Uterus (tissue), 4 donors: Measurements from ENCODE around the gene NXPE3. TPM values are rescaled to one million over a fixed set of nuclear protein-coding genes. Genes with fewer than 3 reads are reported as not detected.
A peak's percentile ranks its signal among the peaks of the same experiment; 100 is the strongest.

Source experiments
- DNase-seq, 2 donors: peaks; one replicate each; pipeline ENCODE4 v3.0.0-alpha.2; 2019 to 2020
- H3K27ac ChIP-seq, 2 donors: fragments of 200-600 bp; sonication (generic); 1 replicate in 1 of 2; 2 replicates in 1 of 2; pipeline ENCODE4 v1.5.1; 2016 to 2018
- H3K27me3 ChIP-seq, 2 donors: fragments of 200-600 bp; sonication (generic); one replicate each; pipeline ENCODE4 v1.5.1; 2018 to 2019; ENCODE audit warnings: control low read depth in 1 of 2
- H3K36me3 ChIP-seq, 2 donors: fragments of 200-600 bp; sonication (generic); one replicate each; pipeline ENCODE4 v1.5.1; 2019; ENCODE audit warnings: control low read depth in 1 of 2
- H3K4me1 ChIP-seq, 2 donors: fragments of 200-600 bp; sonication (generic); one replicate each; pipeline ENCODE4 v1.5.1; 2018 to 2019; ENCODE audit warnings: control low read depth in 1 of 2
- H3K4me3 ChIP-seq, 2 donors: fragments of 200-600 bp; sonication (generic); 1 replicate in 1 of 2; 2 replicates in 1 of 2; pipeline ENCODE4 v1.5.1; 2018 to 2019; ENCODE audit warnings: mild to moderate bottlenecking in 1 of 2
- H3K9me3 ChIP-seq, 2 donors: fragments of 200-600 bp; sonication (generic); one replicate each; pipeline ENCODE4 v1.5.1; 2019; ENCODE audit warnings: control low read depth in 1 of 2
- POLR2A ChIP-seq, 2 donors: fragments of 450-650 bp; IDR thresholded peaks; one replicate each; pipeline ENCODE4 v1.6.1; 2016; ENCODE audit warnings: antibody characterized with exemption in 2 of 2, mild to moderate bottlenecking in 1 of 2, moderate library complexity in 1 of 2
- intact Hi-C: fragments of 100-400 bp; cut with DNase I; formaldehyde crosslinking; loops from one replicate; pipeline ENCODE4 v1.15.1; 2023; ENCODE audit warnings: low total_unique reads
- total RNA-seq, 4 donors: library from RNA; depleted of rRNA in 3 of 4; stranded (reverse); fragments of >200 nt in 3 of 4; gene quantifications; one replicate each; pipeline versions ENCODE4 v1.1.0 to v1.2.4, GENCODE V29; 2014 to 2023
- TF ChIP-seq, protein P1 (sequence below), 4 experiments: fragments of 200-600 bp in 2 of 4; fragments of 450-650 bp in 2 of 4; sonication (generic) in 2 of 4; IDR thresholded peaks; one replicate each; pipeline ENCODE4 v1.5.1; 2016 to 2019; ENCODE audit warnings: antibody characterized with exemption in 4 of 4, mild to moderate bottlenecking in 2 of 4, moderate library complexity in 1 of 4
- donor health status: DM: yes; HTN: yes; CAD: no.

Gene NXPE3
- total RNA-seq, 4 donors from 2014 or later: 3.1 to 26.0 (median 10.3) TPM

DNA sequence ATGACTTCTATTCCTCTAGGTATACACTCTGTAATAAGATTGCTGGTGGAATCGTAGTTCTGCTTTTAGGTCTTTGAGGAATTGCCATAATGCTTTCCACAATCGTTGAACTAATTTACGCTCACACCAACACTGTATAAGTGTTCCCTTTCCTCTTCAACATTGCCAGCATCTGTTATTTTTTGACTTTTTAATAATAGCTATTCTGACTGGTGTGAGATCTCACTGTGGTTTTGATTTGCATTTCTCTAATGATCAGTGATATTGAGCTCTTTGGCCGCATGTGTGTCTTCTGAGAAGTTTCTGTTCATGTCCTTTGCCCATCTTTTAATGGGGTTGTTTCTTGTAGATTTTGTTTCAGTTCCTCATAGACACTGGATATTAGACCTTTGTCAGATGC, 12.8 kb downstream of the NXPE3 start:
- Histone ChIP-seq H3K27ac (no peak overlapping the region), H3K4me1 (no peaks in the 10 kb centered on the region), H3K36me3 (no peaks in the 10 kb centered on the region), H3K4me3 (no peak overlapping the region), H3K9me3 (no peaks in the 10 kb centered on the region), H3K27me3 (no peaks in the 10 kb centered on the region)
- no peak for DNase-seq
- TF ChIP-seq, protein P1, sequence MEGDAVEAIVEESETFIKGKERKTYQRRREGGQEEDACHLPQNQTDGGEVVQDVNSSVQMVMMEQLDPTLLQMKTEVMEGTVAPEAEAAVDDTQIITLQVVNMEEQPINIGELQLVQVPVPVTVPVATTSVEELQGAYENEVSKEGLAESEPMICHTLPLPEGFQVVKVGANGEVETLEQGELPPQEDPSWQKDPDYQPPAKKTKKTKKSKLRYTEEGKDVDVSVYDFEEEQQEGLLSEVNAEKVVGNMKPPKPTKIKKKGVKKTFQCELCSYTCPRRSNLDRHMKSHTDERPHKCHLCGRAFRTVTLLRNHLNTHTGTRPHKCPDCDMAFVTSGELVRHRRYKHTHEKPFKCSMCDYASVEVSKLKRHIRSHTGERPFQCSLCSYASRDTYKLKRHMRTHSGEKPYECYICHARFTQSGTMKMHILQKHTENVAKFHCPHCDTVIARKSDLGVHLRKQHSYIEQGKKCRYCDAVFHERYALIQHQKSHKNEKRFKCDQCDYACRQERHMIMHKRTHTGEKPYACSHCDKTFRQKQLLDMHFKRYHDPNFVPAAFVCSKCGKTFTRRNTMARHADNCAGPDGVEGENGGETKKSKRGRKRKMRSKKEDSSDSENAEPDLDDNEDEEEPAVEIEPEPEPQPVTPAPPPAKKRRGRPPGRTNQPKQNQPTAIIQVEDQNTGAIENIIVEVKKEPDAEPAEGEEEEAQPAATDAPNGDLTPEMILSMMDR (IDR thresholded peaks at IDR 0.05): no peak
- TF ChIP-seq POLR2A (IDR thresholded peaks at IDR 0.05): no peak
- intact Hi-C loops: no loop called here

DNA sequence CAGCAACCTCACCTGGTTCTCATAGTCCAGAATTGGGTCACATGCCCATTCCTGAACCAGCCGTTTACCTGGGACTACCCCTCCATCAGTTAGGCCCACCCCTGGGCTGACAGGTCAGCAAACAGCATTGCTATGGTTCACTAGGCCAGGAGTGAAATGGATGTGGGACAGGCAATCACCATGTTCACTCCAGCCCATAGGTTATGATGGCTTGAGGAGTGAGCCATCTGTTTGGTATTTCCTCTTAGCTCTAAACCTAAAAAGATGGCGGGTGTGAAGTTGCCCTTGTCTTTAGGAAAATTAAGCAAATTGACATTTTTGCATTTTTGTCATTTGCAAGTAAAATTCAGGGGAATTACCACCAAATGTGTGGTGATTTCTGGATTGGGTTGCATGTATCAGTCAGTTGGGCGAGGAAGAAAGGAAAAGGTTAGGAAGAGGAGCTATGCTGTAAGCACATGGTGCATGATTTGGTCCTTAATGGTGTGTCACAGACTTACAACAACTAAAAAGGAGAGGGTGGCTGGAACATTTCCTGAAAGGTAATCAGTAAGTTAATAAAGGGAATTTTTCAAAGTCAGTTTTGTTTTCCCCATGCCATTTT, 17.2 kb downstream of the NXPE3 start:
- Histone ChIP-seq H3K36me3 (no peaks in the 10 kb centered on the region), H3K4me3 (no peak overlapping the region), H3K4me1 (no peaks in the 10 kb centered on the region), H3K9me3 (no peaks in the 10 kb centered on the region), H3K27ac (no peak overlapping the region), H3K27me3 (no peaks in the 10 kb centered on the region)
- DNase-seq: no peak
- TF ChIP-seq POLR2A (IDR thresholded peaks at IDR 0.05): no peak
- TF ChIP-seq, protein P1 (IDR thresholded peaks at IDR 0.05): no peak
- intact Hi-C loops: no loop called here

DNA sequence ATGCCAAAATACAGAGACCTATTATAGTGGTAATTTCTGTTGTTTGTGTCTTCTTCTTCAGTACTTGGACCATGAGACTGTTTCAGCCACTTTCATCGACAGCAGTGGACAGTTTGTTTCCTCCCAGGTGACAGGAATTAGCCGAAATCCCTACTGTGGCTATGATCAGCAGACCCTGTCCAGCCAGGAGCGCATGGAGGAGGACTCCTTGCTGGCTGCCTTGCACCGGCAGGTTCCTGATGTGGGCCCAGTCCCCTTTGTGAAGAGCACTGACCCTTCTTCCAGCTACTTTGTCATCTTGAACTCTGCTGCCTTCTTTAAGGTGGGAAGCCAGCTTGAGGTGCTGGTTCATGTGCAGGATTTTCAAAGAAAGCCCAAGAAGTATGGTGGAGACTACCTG, 22.2 kb downstream of the NXPE3 start:
- no peaks in the 10 kb centered on the region for H3K4me1 ChIP-seq
- no peak overlapping the region for H3K27ac ChIP-seq
- intact Hi-C loops: loop anchor here (10.0 kb wide), 1 partner anchor 734 kb away; no protein-coding TSS in a partner anchor
- DNase-seq: no peak
- H3K27me3 ChIP-seq: no peaks in the 10 kb centered on the region
- no peaks in the 10 kb centered on the region for H3K36me3 ChIP-seq
- no peaks in the 10 kb centered on the region for H3K9me3 ChIP-seq
- TF ChIP-seq, protein P1 (IDR thresholded peaks at IDR 0.05): no peak
- no peak for TF ChIP-seq POLR2A (IDR thresholded peaks at IDR 0.05)
- H3K4me3 ChIP-seq: no peak overlapping the region

DNA sequence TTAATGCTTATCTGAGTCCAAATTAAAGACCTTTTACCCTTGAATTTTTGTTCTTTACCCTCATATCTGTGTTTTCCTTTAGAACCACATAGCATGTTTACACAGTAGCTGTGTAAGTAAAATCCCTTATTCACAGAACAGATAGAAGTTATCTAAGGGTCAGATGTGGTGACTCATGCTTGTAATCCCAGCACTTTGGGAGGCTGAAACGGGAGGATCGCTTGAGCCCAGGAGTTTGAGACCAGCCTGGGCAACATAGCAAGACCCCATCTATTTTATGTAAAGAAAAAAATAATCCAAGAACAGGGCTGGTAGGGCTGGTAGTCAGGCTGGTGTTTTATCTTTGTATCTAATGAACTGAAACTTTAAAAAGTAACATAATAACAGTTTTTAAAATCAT, 23.2 kb downstream of the NXPE3 start:
- Histone ChIP-seq H3K4me1 (no peaks in the 10 kb centered on the region), H3K36me3 (no peaks in the 10 kb centered on the region), H3K9me3 (no peaks in the 10 kb centered on the region), H3K27me3 (no peaks in the 10 kb centered on the region), H3K4me3 (no peak overlapping the region), H3K27ac (no peak overlapping the region)
- TF ChIP-seq, protein P1 (IDR thresholded peaks at IDR 0.05): no peak
- no peak for TF ChIP-seq POLR2A (IDR thresholded peaks at IDR 0.05)
- no peak for DNase-seq
- intact Hi-C loops: loop anchor here (10.0 kb wide), 1 partner anchor 733 kb away; no protein-coding TSS in a partner anchor

DNA sequence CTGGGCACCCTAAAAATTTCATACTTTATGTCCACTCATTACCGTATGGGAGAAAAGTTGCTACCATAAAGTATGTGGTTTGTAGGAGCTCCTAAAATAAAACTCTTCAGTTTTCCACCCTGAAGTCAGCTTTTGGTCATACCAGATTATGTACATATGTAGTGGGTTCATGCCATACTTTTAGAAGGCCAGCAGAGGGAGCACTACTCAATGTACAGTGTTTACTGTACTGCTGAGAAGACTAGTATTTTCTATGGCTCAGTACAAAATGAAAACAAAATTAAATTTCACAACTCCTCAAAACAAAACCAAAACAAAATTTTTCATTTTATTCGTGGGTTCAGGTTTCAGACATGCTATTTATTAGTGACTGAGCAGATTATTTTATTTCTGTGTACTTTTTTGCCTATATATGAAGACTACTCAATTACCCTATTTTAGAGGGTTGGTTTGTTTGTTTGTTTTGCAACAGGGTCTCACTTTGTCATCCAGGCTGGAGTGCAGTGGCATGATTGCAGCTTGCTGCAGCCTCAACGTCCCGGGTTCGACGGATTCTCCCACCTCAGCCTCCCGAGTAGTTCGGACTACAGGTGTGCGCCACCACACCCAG, 24.3 kb downstream of the NXPE3 start:
- Histone ChIP-seq H3K27me3 (no peaks in the 10 kb centered on the region), H3K9me3 (no peaks in the 10 kb centered on the region), H3K27ac (no peak overlapping the region), H3K4me1 (no peaks in the 10 kb centered on the region), H3K36me3 (no peaks in the 10 kb centered on the region), H3K4me3 (no peak overlapping the region)
- intact Hi-C loops: loop anchor here (10.0 kb wide), 1 partner anchor 732 kb away; no protein-coding TSS in a partner anchor
- peak in 1 of 2 donors; percentile 67 for DNase-seq
- TF ChIP-seq POLR2A (IDR thresholded peaks at IDR 0.05): no peak
- TF ChIP-seq, protein P1 (IDR thresholded peaks at IDR 0.05): peak; percentile 71 to 77 (median 74)
